A673 (cell line): ENCODE measurements around the gene GPM6B. TPM values are rescaled to one million over a fixed set of nuclear protein-coding genes. Genes with fewer than 3 reads are reported as not detected.
"Not testable (repeated sequence)": the region's sequence is repeated elsewhere in the genome, so short reads cannot be mapped to it uniquely, and the experiment has no call there.

Experiments
- BruUV-seq: library from RNA; stranded (reverse); fragments of 400-500 nt; replicated peaks from 2 replicates; lab custom pipeline; 2021; lab: Mats Ljungman, UMichigan
- CTCF ChIA-PET: fragments of 300-600 bp; sonication (Branson Sonifier 250); formaldehyde crosslinking; loops from one replicate; lab custom pipeline; 2022; ENCODE audit warnings: antibody characterized with exemption; lab: Charles Lee
- POLR2A ChIA-PET: fragments of 300-600 bp; sonication (Branson Sonifier 250); formaldehyde crosslinking; loops from one replicate; lab custom pipeline; 2022; ENCODE audit warnings: antibody characterized with exemption; ENCODE audit not compliant: low non-redundant PET; lab: Charles Lee
- DNase-seq: peaks from one replicate; pipeline ENCODE4 v3.0.0-alpha.2; 2015; ENCODE audit warnings: low spot score
- H3K27ac ChIP-seq: fragments of 200-600 bp; sonication (generic); 2 replicates; pipeline ENCODE4 v1.5.1; 2016; ENCODE audit warnings: mixed run types, low read depth, mild to moderate bottlenecking, mixed read lengths, antibody characterized with exemption, low read length; ENCODE audit not compliant: poor library complexity, severe bottlenecking
- H3K27me3 ChIP-seq: fragments of 200-600 bp; sonication (generic); replicated peaks from 2 replicates; pipeline ENCODE4 v1.6.1; 2017; ENCODE audit warnings: mixed run types, low read depth, mild to moderate bottlenecking, mixed read lengths, antibody characterized with exemption, low read length; ENCODE audit not compliant: insufficient read depth, poor library complexity
- H3K36me3 ChIP-seq: fragments of 200-600 bp; sonication (generic); 2 replicates; pipeline ENCODE4 v1.6.1; 2016; ENCODE audit warnings: mixed run types, mild to moderate bottlenecking, mixed read lengths, antibody characterized with exemption, low read length; ENCODE audit not compliant: insufficient read depth, poor library complexity, severe bottlenecking
- H3K4me1 ChIP-seq: fragments of 200-600 bp; sonication (generic); 2 replicates; pipeline ENCODE4 v1.6.1; 2017; ENCODE audit warnings: mixed run types, mild to moderate bottlenecking, mixed read lengths, antibody characterized with exemption, low read length; ENCODE audit not compliant: insufficient read depth, poor library complexity, severe bottlenecking
- H3K4me3 ChIP-seq: fragments of 200-600 bp; sonication (generic); 2 replicates; pipeline ENCODE4 v1.5.1; 2016; ENCODE audit warnings: low read depth, mixed run types, mild to moderate bottlenecking, mixed read lengths, low read length; ENCODE audit not compliant: poor library complexity, severe bottlenecking
- H3K9me3 ChIP-seq: fragments of 200-600 bp; sonication (generic); 2 replicates; pipeline ENCODE4 v1.6.1; 2016; ENCODE audit warnings: mixed run types, low read depth, mild to moderate bottlenecking, mixed read lengths, antibody characterized with exemption, low read length; ENCODE audit not compliant: poor library complexity, severe bottlenecking
- CTCF ChIP-seq: fragments of 300-800, 200-600 bp; sonication (generic); conservative IDR thresholded peaks from 2 replicates; pipeline ENCODE4 v1.5.1; 2017; ENCODE audit warnings: low read depth, mild to moderate bottlenecking, antibody characterized with exemption, low read length, moderate library complexity, mixed read lengths
- EZH2 ChIP-seq: fragments of 200-600 bp; sonication (generic); IDR thresholded peaks from 2 replicates; pipeline ENCODE4 v1.6.1; 2017; ENCODE audit warnings: borderline replicate concordance, low read depth, mild to moderate bottlenecking, mixed read lengths, antibody characterized with exemption, low read length; ENCODE audit not compliant: poor library complexity, severe bottlenecking
- intact Hi-C: fragments of 100-400 bp; cut with micrococcal nuclease; formaldehyde crosslinking; loops from one replicate; pipeline ENCODE4 v1.10.0; 2022; ENCODE audit not compliant: unreplicated experiment
- total RNA-seq: library from RNA; stranded (reverse); gene quantifications from 2 replicates; pipeline ENCODE4 v1.2.3, GENCODE V29; 2021

The GPM6B gene
- total RNA-seq, 1 experiment from 2014 or later, result 7.6 TPM

- H3K27ac ChIP-seq, result peak overlapping the region; percentile 82
- H3K36me3 ChIP-seq, result no peaks in the 10 kb centered on the region
- TSS peak; percentile 60 for BruUV-seq
- no peaks in the 10 kb centered on the region for H3K4me1 ChIP-seq
- intact Hi-C loops, result loop anchor here (5.0 kb wide), 1 partner anchor 81 kb away; the partner anchor contains the start of gene TCEANC
- H3K4me3 ChIP-seq, result peak overlapping the region; percentile 73
- no peak for DNase-seq
- TF ChIP-seq CTCF, result no peak
- TF ChIP-seq EZH2, result no peak
- H3K27me3 ChIP-seq, result no peaks in the 10 kb centered on the region
- POLR2A ChIA-PET, result no interaction called here
- CTCF ChIA-PET, result interaction anchor here (0.6 kb wide), 1 partner anchor 28 kb away, joined by 4 read pairs; no protein-coding TSS in a partner anchor
- no peaks in the 10 kb centered on the region for H3K9me3 ChIP-seq
These were observed 83.4 kb downstream of the GPM6B start for GRCh38 chrX:13733506-13733905.

- Histone ChIP-seq H3K4me1 (no peaks in the 10 kb centered on the region), H3K27me3 (no peaks in the 10 kb centered on the region), H3K4me3 (no peak overlapping the region), H3K9me3 (no peaks in the 10 kb centered on the region), H3K27ac (no peak overlapping the region), H3K36me3 (no peaks in the 10 kb centered on the region)
- TF ChIP-seq CTCF (no peak), EZH2 (no peak)
- intact Hi-C loops, result loop anchor here (5.0 kb wide), 1 partner anchor 80 kb away; the partner anchor contains the start of gene TCEANC
- ChIA-PET POLR2A (no interaction called here), CTCF (no interaction called here)
- no TSS peak for BruUV-seq
- peak; percentile 5 for DNase-seq
These were observed 84.4 kb downstream of the GPM6B start for GRCh38 chrX:13732246-13733067.

- intact Hi-C loops, result loop anchor here (5.0 kb wide), 1 partner anchor 78 kb away; the partner anchor contains the start of gene TCEANC
- H3K27me3 ChIP-seq, CTCF ChIA-PET, H3K4me3 ChIP-seq, POLR2A ChIA-PET, H3K36me3 ChIP-seq, H3K9me3 ChIP-seq, DNase-seq, BruUV-seq, H3K27ac ChIP-seq, H3K4me1 ChIP-seq: not testable (repeated sequence)
These were observed 86.4 kb downstream of the GPM6B start for GRCh38 chrX:13730523-13730922.

GRCh38 chrX:13726583-13726982 is 90.3 kb downstream of the GPM6B start:
- H3K4me3 ChIP-seq, CTCF ChIA-PET, BruUV-seq, H3K4me1 ChIP-seq, H3K9me3 ChIP-seq, H3K27me3 ChIP-seq, H3K36me3 ChIP-seq, H3K27ac ChIP-seq, POLR2A ChIA-PET, DNase-seq, intact Hi-C loops: not testable (repeated sequence)

- H3K27ac ChIP-seq, DNase-seq, H3K4me3 ChIP-seq, CTCF ChIA-PET, H3K36me3 ChIP-seq, POLR2A ChIA-PET, BruUV-seq, intact Hi-C loops, H3K27me3 ChIP-seq, H3K9me3 ChIP-seq, H3K4me1 ChIP-seq: not testable (repeated sequence)
These were observed 92.0 kb downstream of the GPM6B start for GRCh38 chrX:13724878-13725277.
